ENCODE data around the gene OR5H6. TPM values are rescaled to one million over a fixed set of nuclear protein-coding genes. Genes with fewer than 3 reads are reported as not detected.

OR5H6 gene
- total RNA-seq = not detected in 2 replicates

- no peak for TF ChIP-seq CTCF (IDR thresholded peaks at IDR 0.05; ENCODE audit: insufficient read depth, low read length, severe bottlenecking)
- DNase-seq (ENCODE audit: low read depth) = no peak
- Histone ChIP-seq H3K27me3 (ENCODE audit: control insufficient read depth, insufficient read depth, low read length) (no peaks in the 10 kb centered on the region), H3K36me3 (ENCODE audit: control insufficient read depth, insufficient read depth, low read length) (no peaks in the 10 kb centered on the region), H3K4me3 (ENCODE audit: low read depth, low read length) (no peak within 1 kb of the TSS)
- FAIRE-seq = no peak
Observed at GRCh38 chr3:98263944-98264343, at the start of gene OR5H6. Gene OR5H6 (plus strand): TSS chr3:98264244. CDS start chr3:98264333, 89 bp downstream.

GRCh38 chr3:98215051-98215450 is 49.0 kb upstream of the OR5H6 start:
- DNase-seq (ENCODE audit: low read depth) (no peak), FAIRE-seq (no peak)
- Histone ChIP-seq H3K27me3 (ENCODE audit: control insufficient read depth, insufficient read depth, low read length) (no peaks in the 10 kb centered on the region), H3K4me3 (ENCODE audit: low read depth, low read length) (no peak overlapping the region), H3K36me3 (ENCODE audit: control insufficient read depth, insufficient read depth, low read length) (no peaks in the 10 kb centered on the region)
- no peak for TF ChIP-seq CTCF (IDR thresholded peaks at IDR 0.05; ENCODE audit: insufficient read depth, low read length, severe bottlenecking)

GRCh38 chr3:98223907-98224672 is 40.0 kb upstream of the OR5H6 start:
- Histone ChIP-seq H3K4me3 (ENCODE audit: low read depth, low read length) (no peak overlapping the region), H3K27me3 (ENCODE audit: control insufficient read depth, insufficient read depth, low read length) (no peaks in the 10 kb centered on the region), H3K36me3 (ENCODE audit: control insufficient read depth, insufficient read depth, low read length) (no peaks in the 10 kb centered on the region)
- TF ChIP-seq CTCF (IDR thresholded peaks at IDR 0.05; ENCODE audit: insufficient read depth, low read length, severe bottlenecking) = no peak
- DNase-seq (ENCODE audit: low read depth) (no peak), FAIRE-seq (no peak)

GRCh38 chr3:98232489-98232888 is 31.6 kb upstream of the OR5H6 start:
- no peak for TF ChIP-seq CTCF (IDR thresholded peaks at IDR 0.05; ENCODE audit: insufficient read depth, low read length, severe bottlenecking)
- DNase-seq (ENCODE audit: low read depth) = no peak
- no peak overlapping the region for H3K4me3 ChIP-seq (ENCODE audit: low read depth, low read length)
- H3K36me3 ChIP-seq (ENCODE audit: control insufficient read depth, insufficient read depth, low read length) = no peaks in the 10 kb centered on the region
- H3K27me3 ChIP-seq (ENCODE audit: control insufficient read depth, insufficient read depth, low read length) = no peaks in the 10 kb centered on the region
- FAIRE-seq = no peak

- FAIRE-seq (no peak), DNase-seq (ENCODE audit: low read depth) (no peak)
- no peak for TF ChIP-seq CTCF (IDR thresholded peaks at IDR 0.05; ENCODE audit: insufficient read depth, low read length, severe bottlenecking)
- H3K4me3 ChIP-seq (ENCODE audit: low read depth, low read length) = no peak overlapping the region
- no peaks in the 10 kb centered on the region for H3K27me3 ChIP-seq (ENCODE audit: control insufficient read depth, insufficient read depth, low read length)
- H3K36me3 ChIP-seq (ENCODE audit: control insufficient read depth, insufficient read depth, low read length) = no peaks in the 10 kb centered on the region
Observed at GRCh38 chr3:98233468-98233867, 30.6 kb upstream of the OR5H6 start.

- H3K27me3 ChIP-seq (ENCODE audit: control insufficient read depth, insufficient read depth, low read length) = no peaks in the 10 kb centered on the region
- H3K4me3 ChIP-seq (ENCODE audit: low read depth, low read length) = no peak overlapping the region
- FAIRE-seq (no peak), DNase-seq (ENCODE audit: low read depth) (peak; percentile 28)
- no peaks in the 10 kb centered on the region for H3K36me3 ChIP-seq (ENCODE audit: control insufficient read depth, insufficient read depth, low read length)
- no peak for TF ChIP-seq CTCF (IDR thresholded peaks at IDR 0.05; ENCODE audit: insufficient read depth, low read length, severe bottlenecking)
Observed at GRCh38 chr3:98240131-98240530, 23.9 kb upstream of the OR5H6 start.
